Transverse colon (tissue), 4 donors: ENCODE measurements around the gene RAB4A. TPM values are rescaled to one million over a fixed set of nuclear protein-coding genes. Genes with fewer than 3 reads are reported as not detected.

Source experiments
- DNase-seq: peaks from one replicate; pipeline ENCODE4 v3.0.0-alpha.2; 2019
- H3K27ac ChIP-seq, 4 donors: fragments of 200-600 bp; sonication (generic); 2 replicates each; pipeline ENCODE4 v1.5.1; 2016 to 2018; ENCODE audit warnings: inconsistent platforms in 4 of 4
- H3K27me3 ChIP-seq: fragments of 200-600 bp; sonication (generic); 2 replicates; pipeline ENCODE4 v1.5.1; 2017; ENCODE audit warnings: inconsistent platforms
- H3K36me3 ChIP-seq, 4 donors: fragments of 200-600 bp; sonication (generic); 2 replicates each; pipeline ENCODE4 v1.5.1; 2017 to 2019; ENCODE audit warnings: inconsistent platforms in 4 of 4
- H3K4me1 ChIP-seq, 4 donors: fragments of 200-600 bp; sonication (generic); 2 replicates each; pipeline ENCODE4 v1.5.1; 2017 to 2020; ENCODE audit warnings: inconsistent platforms in 4 of 4
- H3K4me3 ChIP-seq, 4 donors: fragments of 200-600 bp; sonication (generic); 1 replicate in 1 of 4; 2 replicates in 3 of 4; pipeline versions ENCODE4 v1.5.1 to v1.6.1; 2017 to 2019; ENCODE audit warnings: inconsistent platforms in 4 of 4
- H3K9me3 ChIP-seq, 2 donors: fragments of 200-600 bp; sonication (generic); 2 replicates each; pipeline ENCODE4 v1.5.1; 2017 to 2019; ENCODE audit warnings: inconsistent platforms in 2 of 2
- EP300 ChIP-seq: sonication (generic); formaldehyde crosslinking; IDR thresholded peaks from one replicate; pipeline ENCODE4 v1.6.1; 2017; ENCODE audit warnings: antibody characterized with exemption, low read depth
- POLR2A ChIP-seq: fragments of 450-650 bp; IDR thresholded peaks from one replicate; pipeline ENCODE4 v1.6.1; 2016; ENCODE audit warnings: antibody characterized with exemption, mild to moderate bottlenecking, moderate library complexity
- POLR2AphosphoS5 ChIP-seq, 3 donors: sonication (generic); formaldehyde crosslinking; IDR thresholded peaks; one replicate each; pipeline ENCODE4 v1.6.1; 2016; ENCODE audit warnings: antibody characterized with exemption in 3 of 3
- WGBS, 2 donors: methylation state at CpG; one replicate each; pipeline ENCODE4 v1.1.5; 2018; ENCODE audit warnings: low coverage in 1 of 2; 5-methylcytosine and 5-hydroxymethylcytosine counted together
- in situ Hi-C, 4 donors: fragments of 200-750 bp; cut with MboI; loops; one replicate each; pipeline versions ENCODE4 v1.15.0 to v1.15.1; 2017; ENCODE audit warnings: low sequenced_read_pairs in 3 of 4, low pct_ligation_motif_present in 1 of 4, low pct_unique_long_range_greater_than_20kb in 1 of 4
- intact Hi-C: fragments of 100-400 bp; cut with DNase I; formaldehyde crosslinking; loops from one replicate; pipeline ENCODE4 v1.15.1; 2023; ENCODE audit warnings: low total_unique reads
- total RNA-seq, 4 donors: library from RNA; depleted of rRNA; stranded (reverse); fragments of >200 nt; gene quantifications; one replicate each; pipeline ENCODE4 v1.1.0, GENCODE V29; 2016
- TF ChIP-seq, protein P1 (sequence below), 5 experiments: fragments of 200-600 bp in 3 of 5; fragments of 450-650 bp in 2 of 5; sonication (generic) in 3 of 5; IDR thresholded peaks; 1 replicate in 2 of 5; 2 replicates in 3 of 5; pipeline ENCODE4 v1.5.1; 2016 to 2017; ENCODE audit warnings: antibody characterized with exemption in 5 of 5, inconsistent platforms in 3 of 5, mild to moderate bottlenecking in 2 of 5, moderate library complexity in 1 of 5

Gene RAB4A
- total RNA-seq, 4 donors from 2014 or later, result 7.4 to 56.9 (median 28.0) TPM

DNA sequence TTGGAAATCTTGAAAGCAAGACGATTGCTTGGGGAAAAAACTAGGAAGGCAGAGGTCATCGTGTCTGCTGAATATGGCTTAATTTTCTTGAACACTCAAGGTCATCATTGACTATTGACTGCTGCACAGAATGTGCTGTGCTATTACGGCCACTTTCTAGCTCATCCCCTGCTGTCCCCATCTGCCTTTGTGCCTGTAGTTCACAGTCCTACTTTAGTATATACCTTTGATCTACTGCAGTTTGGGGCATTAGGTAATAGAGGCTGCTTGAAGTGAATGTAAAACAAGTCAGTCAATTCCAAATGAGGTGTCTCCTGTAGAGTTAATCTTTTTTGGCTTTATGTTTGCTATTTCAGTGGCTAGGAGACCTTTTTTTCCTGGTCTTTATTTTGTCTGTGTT, 8.3 kb downstream of the RAB4A start:
- Histone ChIP-seq H3K4me1 (peaks cover 5 to 87% (median 32%) of the 10 kb centered on the region in 4 donors), H3K27me3 (no peaks in the 10 kb centered on the region), H3K27ac (no peak overlapping the region), H3K4me3 (no peak overlapping the region), H3K9me3 (no peaks in the 10 kb centered on the region), H3K36me3 (no peaks in the 10 kb centered on the region)
- no peak for DNase-seq
- TF ChIP-seq, protein P1, sequence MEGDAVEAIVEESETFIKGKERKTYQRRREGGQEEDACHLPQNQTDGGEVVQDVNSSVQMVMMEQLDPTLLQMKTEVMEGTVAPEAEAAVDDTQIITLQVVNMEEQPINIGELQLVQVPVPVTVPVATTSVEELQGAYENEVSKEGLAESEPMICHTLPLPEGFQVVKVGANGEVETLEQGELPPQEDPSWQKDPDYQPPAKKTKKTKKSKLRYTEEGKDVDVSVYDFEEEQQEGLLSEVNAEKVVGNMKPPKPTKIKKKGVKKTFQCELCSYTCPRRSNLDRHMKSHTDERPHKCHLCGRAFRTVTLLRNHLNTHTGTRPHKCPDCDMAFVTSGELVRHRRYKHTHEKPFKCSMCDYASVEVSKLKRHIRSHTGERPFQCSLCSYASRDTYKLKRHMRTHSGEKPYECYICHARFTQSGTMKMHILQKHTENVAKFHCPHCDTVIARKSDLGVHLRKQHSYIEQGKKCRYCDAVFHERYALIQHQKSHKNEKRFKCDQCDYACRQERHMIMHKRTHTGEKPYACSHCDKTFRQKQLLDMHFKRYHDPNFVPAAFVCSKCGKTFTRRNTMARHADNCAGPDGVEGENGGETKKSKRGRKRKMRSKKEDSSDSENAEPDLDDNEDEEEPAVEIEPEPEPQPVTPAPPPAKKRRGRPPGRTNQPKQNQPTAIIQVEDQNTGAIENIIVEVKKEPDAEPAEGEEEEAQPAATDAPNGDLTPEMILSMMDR (IDR thresholded peaks at IDR 0.05), result no peak
- intact Hi-C loops (no loop called here), in situ Hi-C loops (no loop called here)
- 81 to 82% methylated on average over 3 of the region's 3 CpGs for WGBS, 2 donors

DNA sequence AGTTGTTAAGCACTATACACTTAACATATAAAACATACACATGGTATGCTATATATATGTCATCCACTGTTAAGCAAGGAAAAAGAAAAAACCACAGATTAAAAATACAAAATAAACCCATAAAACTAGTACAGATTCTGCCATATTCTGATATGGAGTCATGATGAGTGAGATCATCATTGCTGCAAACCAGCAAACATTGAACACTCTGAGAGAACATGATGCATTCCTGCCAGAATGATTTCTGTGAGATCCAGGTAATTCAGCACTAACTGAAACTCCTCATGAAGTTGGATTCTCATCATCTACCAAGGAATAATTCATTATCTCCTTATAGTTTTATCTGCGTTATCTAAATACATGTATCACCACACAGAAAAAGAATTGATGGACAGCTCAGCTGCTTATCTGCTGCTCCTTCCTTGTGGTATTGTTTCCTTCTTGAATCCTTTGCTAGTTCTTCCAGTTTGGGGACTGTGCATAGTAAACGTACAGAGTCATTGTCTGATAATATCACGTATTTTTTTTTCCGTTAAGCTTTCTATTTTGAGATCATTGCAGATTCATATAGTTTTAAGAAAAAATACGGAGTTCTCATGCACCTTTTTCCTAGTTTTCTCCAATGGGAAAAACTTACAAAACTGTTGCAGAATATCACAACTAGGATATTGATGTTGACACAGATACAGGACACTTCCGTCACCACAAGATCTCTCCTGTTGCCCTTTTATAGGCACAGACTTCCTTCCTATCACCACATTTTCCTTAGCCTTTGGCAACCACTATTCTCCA, 9.3 kb downstream of the RAB4A start:
- intact Hi-C loops (no loop called here), in situ Hi-C loops (no loop called here)
- H3K36me3 ChIP-seq, result no peaks in the 10 kb centered on the region
- WGBS, 2 donors, result 48 to 59% methylated on average over 6 of the region's 6 CpGs
- H3K4me1 ChIP-seq, result peaks cover 5 to 82% (median 28%) of the 10 kb centered on the region in 4 donors
- DNase-seq, result no peak
- no peak overlapping the region for H3K4me3 ChIP-seq
- H3K27me3 ChIP-seq, result no peaks in the 10 kb centered on the region
- TF ChIP-seq EP300 (no peak), POLR2AphosphoS5 (IDR thresholded peaks at IDR 0.05) (no peak), POLR2A (no peak)
- TF ChIP-seq, protein P1 (IDR thresholded peaks at IDR 0.05), result no peak
- no peaks in the 10 kb centered on the region for H3K9me3 ChIP-seq
- H3K27ac ChIP-seq, result peak overlapping the region; percentile 9 to 68 (median 57)

DNA sequence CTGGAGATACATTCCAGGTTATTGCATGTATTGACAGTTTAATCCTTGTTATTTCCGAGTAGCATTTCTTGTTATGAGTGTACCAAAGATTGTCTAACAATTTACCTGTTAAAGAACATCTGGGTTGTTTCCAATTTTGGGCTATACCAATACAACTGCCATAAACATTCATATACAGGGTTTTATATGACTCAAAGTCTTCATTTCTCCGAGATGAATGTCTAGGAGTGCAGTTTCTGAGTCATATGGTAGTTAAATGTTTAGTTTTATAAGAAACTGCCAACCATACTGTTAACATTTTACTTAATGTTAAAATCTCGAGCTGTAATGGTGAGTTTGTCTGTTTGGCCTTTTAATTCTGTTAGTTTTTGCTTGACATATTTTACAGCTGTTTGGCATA, 10.0 kb downstream of the RAB4A start:
- in situ Hi-C loops, result no loop called here

DNA sequence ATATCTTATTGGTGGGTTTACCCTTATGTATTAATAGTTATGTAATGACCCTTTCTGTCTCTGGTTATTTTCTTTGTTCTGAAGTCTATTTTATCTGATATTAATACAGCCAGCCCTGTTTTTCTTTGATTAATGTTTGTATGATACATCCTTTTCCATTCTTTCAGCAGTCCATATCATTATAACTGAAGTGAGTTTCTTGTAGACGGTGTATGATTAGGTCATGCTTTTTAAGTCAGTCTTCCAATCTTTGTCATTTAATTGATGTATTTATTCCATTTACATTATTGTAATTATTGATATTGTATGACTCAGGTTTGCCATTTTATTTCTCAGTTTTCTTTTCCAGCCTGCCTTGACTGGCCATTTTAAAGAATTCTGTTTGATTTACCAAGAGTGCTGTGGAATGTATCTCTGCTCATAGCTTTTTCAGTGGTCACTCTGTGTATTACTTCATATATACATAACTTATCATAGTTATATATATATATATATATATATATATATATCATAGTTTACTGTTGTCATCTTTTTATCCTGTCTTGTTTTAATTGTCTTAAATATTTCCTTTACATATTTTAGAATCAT, 10.5 kb downstream of the RAB4A start:
- H3K9me3 ChIP-seq, result no peaks in the 10 kb centered on the region
- intact Hi-C loops (no loop called here), in situ Hi-C loops (no loop called here)
- TF ChIP-seq, protein P1 (IDR thresholded peaks at IDR 0.05), result peak in 1 of 5 experiments; percentile 12
- TF ChIP-seq POLR2AphosphoS5 (IDR thresholded peaks at IDR 0.05), result no peak
- 33 to 81% methylated on average over 1 of the region's 1 CpG for WGBS, 2 donors
- no peaks in the 10 kb centered on the region for H3K27me3 ChIP-seq
- no peaks in the 10 kb centered on the region for H3K36me3 ChIP-seq
- H3K4me3 ChIP-seq, result peak overlapping the region in 1 of 4 donors; percentile 8
- H3K27ac ChIP-seq, result peak overlapping the region; percentile 9 to 68 (median 57)
- DNase-seq, result no peak
- peaks cover 5 to 74% (median 27%) of the 10 kb centered on the region in 4 donors for H3K4me1 ChIP-seq

More for the DNA sequence above, 10.0 kb downstream of the RAB4A start:
- 27 to 41% methylated on average over 3 of the region's 3 CpGs for WGBS, 2 donors
- peak overlapping the region; percentile 9 to 68 (median 57) for H3K27ac ChIP-seq
- peaks cover 5 to 79% (median 27%) of the 10 kb centered on the region in 4 donors for H3K4me1 ChIP-seq
- H3K4me3 ChIP-seq, result peak overlapping the region in 1 of 4 donors; percentile 8
- no peak for DNase-seq
- TF ChIP-seq POLR2AphosphoS5 (IDR thresholded peaks at IDR 0.05), result no peak
- TF ChIP-seq POLR2A, result no peak
- TF ChIP-seq, protein P1 (IDR thresholded peaks at IDR 0.05), result no peak
- no peaks in the 10 kb centered on the region for H3K36me3 ChIP-seq
- no peaks in the 10 kb centered on the region for H3K27me3 ChIP-seq
- intact Hi-C loops, result no loop called here
- no peaks in the 10 kb centered on the region for H3K9me3 ChIP-seq
